Adrenal gland (tissue), 5 donors: Measurements from ENCODE around the gene CAMKK1.

Experiments used
- CTCF ChIP-seq, 6 experiments: fragments of 450-650 bp in 4 of 6; fragments of 200-600 bp in 2 of 6; sonication (generic) in 1 of 6; IDR thresholded peaks; 1 replicate in 5 of 6; 2 replicates in 1 of 6; pipeline versions ENCODE4 v1.5.1 to v1.8.0; 2016 to 2021; ENCODE audit warnings: antibody characterized with exemption in 6 of 6, mild to moderate bottlenecking in 2 of 6, moderate library complexity in 1 of 6
- POLR2A ChIP-seq, 2 donors: fragments of 450-650 bp; IDR thresholded peaks; one replicate each; pipeline ENCODE4 v1.6.1; 2017; ENCODE audit warnings: antibody characterized with exemption in 2 of 2, mild to moderate bottlenecking in 2 of 2, moderate library complexity in 1 of 2
- donor health status: DM: no; HTN: no; CAD: no.

- TF ChIP-seq CTCF (IDR thresholded peaks at IDR 0.05) = no peak
- TF ChIP-seq POLR2A (IDR thresholded peaks at IDR 0.05) = no peak
These were observed 36.3 kb upstream of the CAMKK1 start for GRCh38 chr17:3929181-3929580.
